Left lung (tissue), 10 donors: Measurements from ENCODE around the gene TANC1. TPM values are rescaled to one million over a fixed set of nuclear protein-coding genes. Genes with fewer than 3 reads are reported as not detected.

Source experiments
- ATAC-seq: fragments of 200-7000 bp; cut with Tn5 transposase; one replicate; pipeline ENCODE4 v1.9.1; 2020; ENCODE audit warnings: moderate library complexity
- DNase-seq, 4 donors: peaks; one replicate each; pipeline ENCODE4 v3.0.0-alpha.2; 2013 to 2020
- H3K27ac ChIP-seq, 2 donors: fragments of 200-600 bp; sonication (generic) in 1 of 2; one replicate each; pipeline versions ENCODE4 v1.5.0 to v1.8.0; 2020 to 2021
- H3K27me3 ChIP-seq, 2 donors: fragments of 200-600 bp; sonication (generic) in 1 of 2; one replicate each; pipeline versions ENCODE4 v1.5.0 to v1.8.0; 2020 to 2021
- H3K36me3 ChIP-seq, 2 donors: fragments of 200-600 bp; sonication (generic) in 1 of 2; one replicate each; pipeline versions ENCODE4 v1.5.0 to v1.8.0; 2020 to 2021
- H3K4me1 ChIP-seq, 2 donors: fragments of 200-600 bp; one replicate each; pipeline ENCODE4 v1.8.0; 2021
- H3K4me3 ChIP-seq, 2 donors: fragments of 200-600 bp; sonication (generic) in 1 of 2; one replicate each; pipeline versions ENCODE4 v1.5.0 to v1.8.0; 2020 to 2021; ENCODE audit warnings: mild to moderate bottlenecking in 1 of 2
- H3K9me3 ChIP-seq, 2 donors: fragments of 200-600 bp; sonication (generic) in 1 of 2; one replicate each; pipeline versions ENCODE4 v1.5.0 to v1.8.0; 2020 to 2021
- CTCF ChIP-seq, 2 donors: fragments of 200-600 bp; sonication (generic) in 1 of 2; IDR thresholded peaks; one replicate each; pipeline versions ENCODE4 v1.5.0 to v1.8.0; 2021; ENCODE audit warnings: antibody characterized with exemption in 2 of 2
- intact Hi-C, 2 donors: fragments of 100-400 bp; cut with DNase I; formaldehyde crosslinking; loops; one replicate each; pipeline versions ENCODE4 v1.11.2 to v1.14.2; 2022
- polyA plus RNA-seq, 6 donors: library from polyadenylated mRNA; unstranded; fragments of 120-200 nt; gene quantifications; one replicate each; pipeline ENCODE4 v1.2.1, GENCODE V29; 2013; ENCODE audit not compliant: insufficient read length in 6 of 6
- total RNA-seq, 2 donors: library from RNA; stranded (reverse); fragmentation: NEBNext Ultra II Directional; extraction: Animal tissue kit (Norgen Biotek cat#: 25700); gene quantifications; one replicate each; pipeline ENCODE4 v1.2.1, GENCODE V29; 2021
- donor health status: DM: no; HTN: yes; CAD: no.
- donor health status: DM: no; HTN: no; CAD: no.

TANC1 gene
- total and polyA plus RNA-seq, 8 donors = 40.1 to 76.6 (median 53.3) TPM

GRCh38 chr2:159187106-159187505, 218.7 kb downstream of the TANC1 start:
- H3K4me3 ChIP-seq = no peak overlapping the region
- H3K4me1 ChIP-seq = no peaks in the 10 kb centered on the region
- H3K27ac ChIP-seq = no peak overlapping the region
- H3K27me3 ChIP-seq = no peaks in the 10 kb centered on the region
- ATAC-seq = no peak
- DNase-seq = no peak
- intact Hi-C loops = no loop called here
- no peak for TF ChIP-seq CTCF (IDR thresholded peaks at IDR 0.05)
- H3K9me3 ChIP-seq = no peaks in the 10 kb centered on the region
- H3K36me3 ChIP-seq = peaks cover 0 to 37% of the 10 kb centered on the region in 2 donors

DNA sequence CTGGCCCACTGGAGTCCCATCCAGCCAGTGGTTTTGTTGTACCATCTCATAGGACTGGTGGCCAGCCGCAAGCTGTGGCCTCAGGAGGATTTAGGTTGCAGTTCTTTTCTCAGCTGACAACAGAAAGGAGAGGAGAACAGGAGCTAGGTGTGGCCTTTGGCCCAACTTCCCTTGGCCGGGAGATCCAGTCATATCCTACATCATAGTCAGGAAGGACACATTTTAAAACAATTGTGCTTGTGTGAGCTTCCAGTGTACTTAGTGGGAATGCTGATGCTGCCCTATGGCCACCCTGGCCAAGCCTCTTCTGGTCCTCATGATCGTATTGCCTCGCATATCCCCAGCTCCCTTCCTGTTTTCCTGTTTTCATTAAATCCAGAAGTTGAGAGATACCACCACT, 220.0 kb downstream of the TANC1 start:
- peaks cover 0 to 37% of the 10 kb centered on the region in 2 donors for H3K36me3 ChIP-seq
- H3K27ac ChIP-seq = peak overlapping the region in 1 of 2 donors; percentile 38
- peaks cover 0 to 3% of the 10 kb centered on the region in 2 donors for H3K4me1 ChIP-seq
- no peak overlapping the region for H3K4me3 ChIP-seq
- no peak for ATAC-seq
- no peaks in the 10 kb centered on the region for H3K9me3 ChIP-seq
- TF ChIP-seq CTCF (IDR thresholded peaks at IDR 0.05) = no peak
- intact Hi-C loops = no loop called here
- H3K27me3 ChIP-seq = no peaks in the 10 kb centered on the region
- no peak for DNase-seq

DNA sequence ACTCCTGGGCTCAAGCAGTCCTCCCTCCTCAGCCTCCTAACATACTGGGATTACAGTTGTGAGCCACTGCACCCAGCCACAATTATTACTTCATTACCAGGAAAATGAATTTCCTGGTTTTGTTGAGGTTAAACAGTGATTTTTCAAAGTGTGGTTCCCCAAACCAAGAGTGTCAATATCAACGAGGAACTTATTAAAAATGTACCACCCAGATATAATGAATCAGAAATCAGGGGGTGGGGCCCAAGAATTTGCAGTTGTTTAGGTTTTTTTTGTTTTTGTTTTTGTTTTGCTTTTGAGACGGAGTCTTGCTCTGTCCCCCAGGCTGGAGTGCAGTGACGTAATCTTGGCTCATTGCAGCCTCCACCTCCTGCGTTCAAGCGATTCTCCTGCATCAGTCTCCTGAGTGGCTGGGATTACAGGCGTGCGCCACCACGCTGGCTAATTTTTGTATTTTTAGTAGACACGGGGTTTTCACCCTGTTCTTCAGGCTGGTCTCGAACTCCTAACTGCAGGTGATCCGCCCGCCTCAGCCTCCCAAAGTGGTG, 224.0 kb downstream of the TANC1 start:
- H3K27me3 ChIP-seq = no peaks in the 10 kb centered on the region
- DNase-seq (no peak), ATAC-seq (no peak)
- intact Hi-C loops = no loop called here
- no peak overlapping the region for H3K27ac ChIP-seq
- no peaks in the 10 kb centered on the region for H3K9me3 ChIP-seq
- peaks cover 0 to 3% of the 10 kb centered on the region in 2 donors for H3K4me1 ChIP-seq
- H3K4me3 ChIP-seq = no peak overlapping the region
- peaks cover 0 to 45% of the 10 kb centered on the region in 2 donors for H3K36me3 ChIP-seq
- TF ChIP-seq CTCF (IDR thresholded peaks at IDR 0.05) = no peak

DNA sequence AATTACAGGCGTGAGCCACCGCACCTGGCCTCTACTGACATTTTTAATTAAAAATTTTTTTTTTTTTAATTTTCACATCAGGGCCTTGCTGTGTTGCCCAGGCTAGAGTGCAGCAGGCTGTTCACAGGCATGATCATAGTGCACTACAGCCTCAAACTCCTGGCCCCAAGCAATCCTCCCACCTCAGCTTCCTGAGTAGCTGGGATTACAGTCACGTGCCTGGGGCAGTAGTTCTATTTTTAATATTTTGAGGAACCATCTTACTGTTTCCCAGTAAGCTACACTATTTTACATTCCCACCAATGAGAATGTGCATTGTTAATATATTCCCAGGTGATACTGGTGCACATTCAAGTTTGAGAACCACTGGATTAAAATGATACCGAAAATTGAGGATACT, 225.4 kb downstream of the TANC1 start:
- H3K4me1 ChIP-seq = peaks cover 0 to 3% of the 10 kb centered on the region in 2 donors
- DNase-seq (no peak), ATAC-seq (no peak)
- peaks cover 0 to 55% of the 10 kb centered on the region in 2 donors for H3K36me3 ChIP-seq
- H3K4me3 ChIP-seq = no peak overlapping the region
- H3K27me3 ChIP-seq = no peaks in the 10 kb centered on the region
- intact Hi-C loops = no loop called here
- H3K9me3 ChIP-seq = no peaks in the 10 kb centered on the region
- no peak overlapping the region for H3K27ac ChIP-seq
- TF ChIP-seq CTCF (IDR thresholded peaks at IDR 0.05) = no peak

GRCh38 chr2:159194241-159194640, 225.8 kb downstream of the TANC1 start:
- no peak for DNase-seq
- H3K4me3 ChIP-seq = no peak overlapping the region

More at GRCh38 chr2:159194241-159194640, 225.8 kb downstream of the TANC1 start:
- Histone ChIP-seq H3K9me3 (no peaks in the 10 kb centered on the region), H3K4me1 (peaks cover 0 to 3% of the 10 kb centered on the region in 2 donors), H3K27ac (no peak overlapping the region), H3K27me3 (no peaks in the 10 kb centered on the region), H3K36me3 (peaks cover 0 to 55% of the 10 kb centered on the region in 2 donors)
- intact Hi-C loops = no loop called here
- ATAC-seq = no peak
- no peak for TF ChIP-seq CTCF (IDR thresholded peaks at IDR 0.05)
